DMS 273 treated with DMSO at 0.1 percent for 48 hours (cell line): ENCODE results near the gene DPYSL5.
"Not testable (repeated sequence)": the region's sequence is repeated elsewhere in the genome, so short reads cannot be mapped to it uniquely, and the experiment has no call there.

Source experiments
- DNase-seq: peaks from one replicate; lab custom pipeline; 2025; lab: John Stamatoyannopoulos, UW

DPYSL5 gene

DNA sequence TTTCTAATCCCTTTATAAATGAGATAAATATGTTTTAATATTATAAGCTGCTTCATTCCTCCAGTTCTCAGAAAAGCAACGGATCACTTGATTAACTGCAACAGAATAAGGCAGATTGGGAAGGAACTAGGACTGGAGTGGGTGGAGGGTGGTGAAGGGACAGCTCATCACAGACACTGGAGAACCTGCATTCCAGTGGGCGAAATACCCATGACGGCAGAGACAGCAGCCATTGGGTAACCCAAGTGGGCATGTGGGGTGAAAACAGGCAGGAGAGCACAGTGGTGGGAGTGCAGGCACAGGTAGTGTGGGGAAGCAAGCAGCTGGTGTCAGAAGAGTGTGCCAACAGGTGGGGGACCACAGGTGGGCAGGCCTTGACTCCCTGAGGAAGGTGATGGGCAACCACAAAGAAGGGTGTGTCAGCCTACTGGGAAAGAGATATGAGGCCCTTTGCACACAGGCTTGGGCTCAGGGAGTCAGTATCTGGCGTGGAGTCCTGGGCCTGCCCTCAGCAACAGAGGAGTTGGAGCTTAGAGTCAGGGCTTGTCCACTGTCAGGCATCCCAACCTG is 27.2 kb downstream of the DPYSL5 start:
- no peak for DNase-seq

GRCh38 chr2:26875808-26876207 is 27.9 kb downstream of the DPYSL5 start:
- DNase-seq: no peak

DNA sequence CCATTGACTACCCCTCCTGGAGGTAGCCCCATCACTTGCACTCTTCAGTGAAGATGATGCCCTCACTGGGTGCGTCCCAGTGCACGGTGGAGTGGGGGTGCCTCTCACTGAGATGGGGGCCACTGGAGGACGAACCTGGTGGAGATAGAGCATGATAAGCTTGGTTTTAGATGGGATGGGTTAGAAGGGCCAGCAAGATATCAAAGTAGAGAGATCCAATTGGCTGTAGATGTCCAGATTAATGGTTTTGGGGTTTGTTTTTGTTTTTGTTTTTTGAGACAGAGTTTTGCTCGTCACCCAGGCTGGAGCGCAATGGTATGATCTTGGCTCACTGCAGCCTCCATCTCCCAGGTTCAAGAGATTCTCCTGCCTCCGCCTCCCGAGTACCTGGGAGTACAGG is 28.3 kb downstream of the DPYSL5 start:
- no peak for DNase-seq

- no peak for DNase-seq
Measured at GRCh38 chr2:26877276-26877675, 29.3 kb downstream of the DPYSL5 start.

DNA sequence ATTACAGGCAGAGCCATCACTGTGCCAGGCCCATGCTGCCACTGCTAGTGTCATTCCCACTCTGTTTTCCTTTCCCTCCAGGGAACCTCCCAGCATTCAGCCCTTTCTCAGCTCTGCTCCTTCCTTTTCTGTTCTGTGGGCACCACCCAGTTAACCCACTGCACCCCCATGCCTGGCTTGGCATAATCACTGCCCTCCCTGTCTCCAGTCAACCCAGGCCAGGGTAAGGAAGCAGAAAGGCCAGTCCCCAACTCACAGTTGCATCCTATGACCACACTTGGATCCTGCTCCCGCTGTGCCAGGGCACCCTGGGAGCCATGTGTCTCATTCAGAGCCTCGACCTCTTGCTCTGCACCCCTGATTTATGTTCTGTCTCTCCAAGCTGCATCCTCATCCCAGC is 32.2 kb downstream of the DPYSL5 start:
- no peak for DNase-seq

- DNase-seq: no peak
Measured at GRCh38 chr2:26880910-26881435, 33.0 kb downstream of the DPYSL5 start.

GRCh38 chr2:26882220-26882619 is 34.3 kb downstream of the DPYSL5 start:
- not testable (repeated sequence) for DNase-seq

- DNase-seq: peak; percentile 15
Measured at GRCh38 chr2:26883956-26884355, 36.0 kb downstream of the DPYSL5 start.

- DNase-seq: no peak
Measured at GRCh38 chr2:26884486-26884885, 36.6 kb downstream of the DPYSL5 start.

DNA sequence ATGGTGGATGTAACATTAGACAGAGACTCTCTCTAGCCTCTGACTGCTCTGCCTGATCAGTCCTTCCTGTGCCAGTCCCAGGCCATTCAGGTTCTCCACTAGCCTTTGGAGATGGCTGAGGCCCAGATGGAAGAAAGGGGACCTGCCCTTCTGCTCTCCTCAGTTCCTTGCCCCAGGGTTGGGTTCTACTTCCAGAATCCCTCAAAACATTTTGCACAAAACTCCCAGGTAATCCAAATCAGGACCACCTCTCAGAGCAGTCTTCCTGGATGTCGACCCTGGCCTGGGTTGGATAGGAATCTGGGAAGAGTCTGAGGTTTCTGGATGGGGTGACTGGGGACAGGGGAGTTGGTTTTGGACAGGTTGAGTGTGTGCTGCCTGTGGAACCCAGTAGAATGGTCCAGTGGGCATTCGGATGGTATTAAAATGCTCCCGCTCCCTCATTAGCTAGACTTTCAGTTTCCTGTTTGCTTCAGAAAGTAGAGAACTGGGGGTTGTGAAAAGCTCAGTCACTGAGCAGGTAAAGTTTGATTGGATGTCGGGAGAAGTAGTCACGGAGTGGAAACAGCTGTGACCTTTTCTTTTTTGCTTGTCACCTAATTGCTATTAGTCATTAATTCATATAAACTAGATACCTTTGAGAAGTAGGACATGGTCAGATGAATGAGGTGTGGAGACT is 37.9 kb downstream of the DPYSL5 start:
- no peak for DNase-seq

DNA sequence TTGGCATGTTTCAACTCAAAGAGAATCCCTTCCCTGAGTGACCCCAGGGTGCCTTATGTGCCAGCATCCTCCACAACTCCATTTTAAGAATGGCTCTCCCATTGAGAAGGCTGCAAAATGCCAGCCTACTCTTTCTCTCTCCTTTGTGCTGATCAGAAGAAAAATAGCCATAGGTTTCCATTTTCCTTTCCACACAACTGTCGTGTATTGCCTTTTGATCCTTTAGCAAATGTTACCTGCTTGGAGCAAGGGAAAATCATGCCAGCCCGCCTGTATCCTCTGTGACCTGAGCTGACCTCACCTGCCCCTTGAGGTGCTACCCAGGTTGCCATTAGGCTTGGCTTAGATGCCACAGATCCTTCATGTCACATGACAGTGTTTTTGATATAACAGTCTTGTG is 38.8 kb downstream of the DPYSL5 start:
- DNase-seq: no peak

- no peak for DNase-seq
Measured at GRCh38 chr2:26887151-26887550, 39.2 kb downstream of the DPYSL5 start.

- no peak for DNase-seq
Measured at GRCh38 chr2:26889796-26890195, 41.9 kb downstream of the DPYSL5 start.

GRCh38 chr2:26890341-26891000 is 42.5 kb downstream of the DPYSL5 start:
- no peak for DNase-seq

GRCh38 chr2:26892133-26892532 is 44.2 kb downstream of the DPYSL5 start:
- no peak for DNase-seq

GRCh38 chr2:26892922-26893524 is 45.1 kb downstream of the DPYSL5 start:
- DNase-seq: no peak

GRCh38 chr2:26894136-26894535 is 46.2 kb downstream of the DPYSL5 start:
- no peak for DNase-seq

DNA sequence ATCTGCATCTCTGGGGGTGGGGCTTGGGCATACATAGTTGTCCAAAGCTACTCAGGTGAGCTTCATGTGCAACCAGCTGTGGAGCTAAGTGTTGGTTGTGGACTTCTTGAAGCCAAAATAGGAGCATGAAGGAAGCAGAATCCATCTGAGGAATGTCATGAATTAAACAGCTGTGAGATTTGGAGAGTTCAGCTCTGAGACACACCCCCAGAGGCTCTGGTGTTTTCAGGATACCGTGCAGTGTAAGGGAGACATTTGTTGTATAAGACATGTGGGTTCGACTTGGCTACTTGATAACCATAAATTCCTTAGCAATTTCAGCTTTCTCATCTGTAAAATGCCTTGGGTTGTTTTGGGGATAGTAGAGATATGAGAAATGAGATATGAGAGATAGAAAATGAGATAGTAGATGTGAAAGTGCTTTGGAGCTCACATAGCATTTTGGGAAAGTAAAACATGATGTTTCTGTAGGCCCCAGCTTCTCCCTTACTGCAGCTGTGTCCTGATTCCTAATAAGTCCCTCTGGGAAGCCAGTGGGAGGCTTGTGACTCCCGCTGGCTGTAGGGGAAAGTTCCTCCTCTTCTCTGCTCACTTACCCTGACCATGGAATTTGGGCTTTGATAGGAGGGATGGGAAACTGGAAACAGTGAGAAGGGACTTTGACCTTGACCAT is 50.0 kb downstream of the DPYSL5 start:
- no peak for DNase-seq

- DNase-seq: no peak
Measured at GRCh38 chr2:26898480-26899078, 50.6 kb downstream of the DPYSL5 start.

- no peak for DNase-seq
Measured at GRCh38 chr2:26899500-26900164, 51.7 kb downstream of the DPYSL5 start.

- DNase-seq: no peak
Measured at GRCh38 chr2:26900831-26901321, 52.9 kb downstream of the DPYSL5 start.
